NCI-H748 treated with DMSO at 0.1 percent for 48 hours (cell line): Measurements from ENCODE around the gene LNP1.
A peak's percentile ranks its signal among the peaks of the same experiment; 100 is the strongest.
"Not testable (repeated sequence)": the region's sequence is repeated elsewhere in the genome, so short reads cannot be mapped to it uniquely, and the experiment has no call there.

Experiments used
- DNase-seq: peaks from one replicate; lab custom pipeline; 2025; lab: John Stamatoyannopoulos, UW

Gene LNP1

GRCh38 chr3:100478521-100478920, 77.2 kb downstream of the LNP1 start:
- not testable (repeated sequence) for DNase-seq

DNA sequence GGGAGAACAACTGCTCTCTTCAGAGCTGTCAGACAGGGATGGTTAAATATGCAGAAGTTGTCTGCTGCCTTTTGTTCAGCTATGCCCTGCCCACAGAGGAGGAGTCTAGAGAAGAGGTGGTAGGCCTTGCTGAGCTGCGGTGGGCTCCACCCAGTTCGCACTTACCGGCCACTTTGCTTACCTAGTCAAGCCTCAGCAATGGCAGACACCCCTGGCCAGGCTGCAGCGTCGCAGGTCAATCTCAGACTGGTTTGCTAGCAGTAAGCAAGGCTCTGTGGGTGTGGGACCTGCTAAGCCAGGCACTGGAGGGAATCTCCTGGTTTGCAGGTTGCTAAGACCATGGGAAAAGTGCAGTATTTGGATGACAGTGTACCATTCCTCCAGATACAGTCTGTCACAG, 78.7 kb downstream of the LNP1 start:
- DNase-seq: no peak

DNA sequence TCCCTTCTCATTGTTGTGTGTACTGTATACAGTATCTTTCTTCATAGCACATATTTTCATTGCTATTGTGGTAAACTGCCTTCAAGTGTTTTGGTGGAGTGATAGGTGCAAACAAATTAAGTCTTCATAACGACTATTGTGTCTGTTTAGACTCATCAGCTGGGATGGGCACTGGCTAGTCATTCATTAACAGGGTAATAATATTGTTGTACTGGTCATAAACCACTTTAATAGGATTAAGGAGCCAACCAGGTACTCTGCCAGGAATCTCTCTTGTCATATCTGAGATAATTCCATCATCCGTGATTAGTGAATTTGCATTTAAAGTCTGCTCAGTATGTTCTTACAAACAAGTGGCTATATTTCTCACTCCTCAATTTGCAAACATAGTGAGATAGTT, 80.8 kb downstream of the LNP1 start:
- DNase-seq: no peak

DNA sequence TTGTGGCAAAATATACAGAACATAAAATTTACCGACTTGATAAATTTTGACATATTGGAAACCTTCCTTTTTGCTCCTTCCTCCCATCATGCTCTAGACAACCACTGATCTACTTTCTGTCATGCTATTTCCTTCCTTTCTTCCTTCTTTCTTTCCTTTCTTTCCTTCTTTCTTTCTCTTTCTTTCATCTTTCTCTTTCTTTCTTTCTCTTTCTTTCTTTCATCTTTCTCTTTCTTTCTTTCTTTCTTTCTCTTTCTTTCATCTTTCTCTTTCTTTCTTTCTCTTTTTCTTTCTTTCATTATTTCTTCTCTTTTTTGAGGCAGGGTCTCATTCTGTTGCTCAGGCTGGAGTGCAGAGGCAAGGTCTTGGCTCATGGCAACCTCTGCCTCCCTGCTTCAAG, 82.2 kb downstream of the LNP1 start:
- no peak for DNase-seq

GRCh38 chr3:100486808-100487207, 85.5 kb downstream of the LNP1 start:
- no peak for DNase-seq

DNA sequence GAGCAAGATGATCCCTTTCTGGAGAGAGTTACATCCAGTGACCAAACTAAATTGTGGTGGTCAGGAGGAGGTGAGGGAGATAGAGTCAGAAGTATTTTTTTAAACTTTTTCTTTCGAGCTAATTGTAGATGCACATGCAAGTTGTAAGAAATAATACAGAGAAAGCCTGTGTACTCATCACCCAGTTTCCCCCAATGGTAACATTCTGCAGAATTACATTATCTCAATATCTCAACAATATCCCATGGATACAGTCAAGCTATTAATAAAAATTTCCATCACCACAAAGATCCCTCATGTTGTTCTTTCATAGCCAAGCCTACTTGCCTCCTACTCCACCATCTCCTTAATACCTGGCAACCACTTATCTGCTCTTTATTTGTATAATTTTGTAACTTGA, 87.8 kb downstream of the LNP1 start:
- no peak for DNase-seq

- DNase-seq: peak; percentile 70
Measured at GRCh38 chr3:100492059-100493006, 91.0 kb downstream of the LNP1 start, which contains the start of gene TMEM45A. Gene TMEM45A, plus strand, starts transcription at chr3:100492619. Its CDS starts 62,593 bp downstream, at chr3:100555212.

- DNase-seq: no peak
Measured at GRCh38 chr3:100496711-100497261, 95.4 kb downstream of the LNP1 start.

- DNase-seq: no peak
Measured at GRCh38 chr3:100499651-100500050, 98.3 kb downstream of the LNP1 start.

GRCh38 chr3:100500320-100500880, 99.1 kb downstream of the LNP1 start:
- DNase-seq: no peak

- DNase-seq: no peak
Measured at GRCh38 chr3:100503448-100503847, 102.1 kb downstream of the LNP1 start.
